ENCODE data around the gene PRKCE.

Gene PRKCE

GRCh38 chr2:45936623-45936979 lies 285.1 kb downstream of the PRKCE start:
- no peak for TF ChIP-seq CTCF (IDR thresholded peaks at IDR 0.05; ENCODE audit: low read depth, low read length, missing control alignments)
- H3K4me3 ChIP-seq (ENCODE audit: low read depth, low read length), result no peak overlapping the region
- DNase-seq (ENCODE audit: low read depth), result no peak

- TF ChIP-seq CTCF (IDR thresholded peaks at IDR 0.05; ENCODE audit: low read depth, low read length, missing control alignments), result no peak
- no peak overlapping the region for H3K4me3 ChIP-seq (ENCODE audit: low read depth, low read length)
These were observed 286.5 kb downstream of the PRKCE start for GRCh38 chr2:45937990-45938389.

GRCh38 chr2:45938649-45939511 lies 287.4 kb downstream of the PRKCE start:
- no peak for DNase-seq (ENCODE audit: low read depth)
- TF ChIP-seq CTCF (IDR thresholded peaks at IDR 0.05; ENCODE audit: low read depth, low read length, missing control alignments), result no peak
- no peak overlapping the region for H3K4me3 ChIP-seq (ENCODE audit: low read depth, low read length)

More at GRCh38 chr2:45937990-45938389, 286.5 kb downstream of the PRKCE start:
- no peak for DNase-seq (ENCODE audit: low read depth)

GRCh38 chr2:45941531-45942236 lies 290.2 kb downstream of the PRKCE start:
- no peak overlapping the region for H3K4me3 ChIP-seq (ENCODE audit: low read depth, low read length)
- DNase-seq (ENCODE audit: low read depth), result no peak

GRCh38 chr2:45942237-45942738 lies 290.8 kb downstream of the PRKCE start:
- H3K4me3 ChIP-seq (ENCODE audit: low read depth, low read length), result no peak overlapping the region
- no peak for TF ChIP-seq CTCF (IDR thresholded peaks at IDR 0.05; ENCODE audit: low read depth, low read length, missing control alignments)
- no peak for DNase-seq (ENCODE audit: low read depth)

More at GRCh38 chr2:45941531-45942236, 290.2 kb downstream of the PRKCE start:
- no peak for TF ChIP-seq CTCF (IDR thresholded peaks at IDR 0.05; ENCODE audit: low read depth, low read length, missing control alignments)

GRCh38 chr2:45943219-45944044 lies 292.0 kb downstream of the PRKCE start:
- no peak overlapping the region for H3K4me3 ChIP-seq (ENCODE audit: low read depth, low read length)
- no peak for DNase-seq (ENCODE audit: low read depth)
- no peak for TF ChIP-seq CTCF (IDR thresholded peaks at IDR 0.05; ENCODE audit: low read depth, low read length, missing control alignments)
